ENCODE results near the gene AMN.

The AMN gene

GRCh38 chr14:102939820-102940561 is 17.5 kb downstream of the AMN start:
- Histone ChIP-seq H3K4me1 (ENCODE audit: insufficient read depth, poor library complexity, severe bottlenecking) (no peaks in the 10 kb centered on the region), H3K9me3 (ENCODE audit: severe bottlenecking) (no peaks in the 10 kb centered on the region), H3K27me3 (ENCODE audit: insufficient read depth, poor library complexity, severe bottlenecking) (no peaks in the 10 kb centered on the region), H3K4me3 (ENCODE audit: severe bottlenecking) (no peak overlapping the region), H3K36me3 (ENCODE audit: low read depth) (peaks cover 74% of the 10 kb centered on the region), H3K27ac (ENCODE audit: poor library complexity, severe bottlenecking) (no peak overlapping the region)
- TF ChIP-seq CTCF (IDR thresholded peaks at IDR 0.05; ENCODE audit: poor library complexity, severe bottlenecking): no peak
- ATAC-seq (ENCODE audit: low read depth): no peak
- DNase-seq (ENCODE audit: low spot score): peak; percentile 72

DNA sequence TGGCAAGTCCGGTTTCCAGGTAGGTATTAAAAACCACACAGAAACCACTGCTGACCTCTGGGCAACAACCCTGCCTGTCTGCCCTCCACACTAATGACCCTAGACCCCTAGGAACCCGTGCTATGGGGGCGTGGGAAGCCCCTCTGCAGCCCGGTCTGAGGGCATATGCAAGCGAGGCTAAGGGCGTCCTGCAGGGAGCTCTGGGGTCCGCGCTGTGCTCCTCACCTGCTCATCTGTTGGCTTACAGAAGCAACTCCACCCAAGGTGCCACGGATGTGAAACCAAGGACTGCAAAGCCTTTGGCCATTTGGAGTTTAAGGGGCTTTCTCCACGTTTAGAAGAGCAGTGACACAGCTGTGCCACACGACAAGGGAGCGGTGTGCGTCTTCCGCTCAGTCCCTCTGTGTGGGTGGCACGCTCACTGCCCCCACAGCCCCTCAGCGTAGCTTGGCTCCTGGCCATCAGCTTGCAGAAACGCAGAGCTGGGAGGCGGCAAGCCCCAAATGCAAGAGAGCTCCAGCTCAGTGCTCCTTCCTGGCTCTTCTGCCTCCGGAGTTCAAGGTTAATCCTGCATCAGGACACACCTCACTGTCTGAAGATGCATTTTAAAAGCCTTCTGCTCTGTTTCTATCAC is 18.4 kb downstream of the AMN start:
- ATAC-seq (ENCODE audit: low read depth) (no peak), DNase-seq (ENCODE audit: low spot score) (no peak)
- Histone ChIP-seq H3K4me3 (ENCODE audit: severe bottlenecking) (no peak overlapping the region), H3K4me1 (ENCODE audit: insufficient read depth, poor library complexity, severe bottlenecking) (no peaks in the 10 kb centered on the region), H3K36me3 (ENCODE audit: low read depth) (peaks cover 78% of the 10 kb centered on the region), H3K27ac (ENCODE audit: poor library complexity, severe bottlenecking) (no peak overlapping the region), H3K9me3 (ENCODE audit: severe bottlenecking) (no peaks in the 10 kb centered on the region), H3K27me3 (ENCODE audit: insufficient read depth, poor library complexity, severe bottlenecking) (no peaks in the 10 kb centered on the region)
- TF ChIP-seq CTCF (IDR thresholded peaks at IDR 0.05; ENCODE audit: poor library complexity, severe bottlenecking): no peak

DNA sequence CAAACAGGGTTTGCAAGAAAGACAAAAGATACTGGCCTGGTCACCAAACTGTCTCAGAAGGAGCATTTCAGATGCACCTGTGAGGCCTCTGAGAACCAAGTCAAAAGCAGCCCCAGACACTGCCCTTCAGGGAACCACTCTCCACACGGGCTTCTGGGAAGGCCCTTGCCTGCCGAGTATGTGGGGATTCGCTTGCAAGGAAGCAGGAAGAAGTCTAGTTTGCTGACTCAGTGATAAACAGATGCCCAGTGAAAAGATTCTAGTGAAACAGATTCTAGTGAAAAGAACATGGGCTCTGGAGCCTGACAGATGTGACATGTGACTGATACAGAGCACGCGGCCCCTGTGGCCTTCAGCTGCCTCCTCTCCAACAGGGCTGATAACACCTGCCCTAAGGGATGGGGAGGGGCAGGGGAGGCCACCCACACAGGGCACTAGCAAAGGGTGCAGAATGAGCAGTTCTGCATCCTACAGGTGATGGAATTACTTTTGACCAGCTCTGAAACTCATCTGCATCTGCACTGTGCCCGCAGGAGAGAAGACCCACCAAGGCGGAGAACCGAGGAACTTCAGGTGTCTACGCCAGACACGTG is 19.1 kb downstream of the AMN start:
- H3K27ac ChIP-seq (ENCODE audit: poor library complexity, severe bottlenecking): no peak overlapping the region
- no peaks in the 10 kb centered on the region for H3K27me3 ChIP-seq (ENCODE audit: insufficient read depth, poor library complexity, severe bottlenecking)
- H3K9me3 ChIP-seq (ENCODE audit: severe bottlenecking): no peaks in the 10 kb centered on the region
- ATAC-seq (ENCODE audit: low read depth): no peak
- H3K4me1 ChIP-seq (ENCODE audit: insufficient read depth, poor library complexity, severe bottlenecking): no peaks in the 10 kb centered on the region
- H3K4me3 ChIP-seq (ENCODE audit: severe bottlenecking): no peak overlapping the region
- no peak for DNase-seq (ENCODE audit: low spot score)
- TF ChIP-seq CTCF (IDR thresholded peaks at IDR 0.05; ENCODE audit: poor library complexity, severe bottlenecking): no peak
- H3K36me3 ChIP-seq (ENCODE audit: low read depth): peaks cover 78% of the 10 kb centered on the region

DNA sequence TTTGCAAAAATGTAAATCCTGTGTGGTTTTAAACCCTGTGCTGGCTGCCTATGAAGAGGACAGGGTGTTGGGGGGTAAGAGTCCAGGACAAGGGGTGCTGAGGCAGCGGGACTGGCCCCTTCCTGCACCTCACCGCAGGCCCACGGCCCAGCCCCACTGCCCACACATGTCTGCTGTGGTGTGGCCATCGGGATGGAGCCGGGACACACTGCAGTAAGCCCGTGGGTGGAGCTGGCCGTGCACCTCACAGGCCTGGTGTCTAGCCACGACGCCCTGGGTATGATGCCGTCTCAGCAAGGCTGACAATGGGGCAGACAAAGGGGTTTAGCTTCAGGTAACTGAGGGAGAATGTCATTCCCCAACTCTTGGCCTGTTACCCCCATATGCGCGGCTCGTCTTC is 19.6 kb downstream of the AMN start:
- H3K9me3 ChIP-seq (ENCODE audit: severe bottlenecking): no peaks in the 10 kb centered on the region
- TF ChIP-seq CTCF (IDR thresholded peaks at IDR 0.05; ENCODE audit: poor library complexity, severe bottlenecking): no peak
- H3K27me3 ChIP-seq (ENCODE audit: insufficient read depth, poor library complexity, severe bottlenecking): no peaks in the 10 kb centered on the region
- peaks cover 79% of the 10 kb centered on the region for H3K36me3 ChIP-seq (ENCODE audit: low read depth)
- ATAC-seq (ENCODE audit: low read depth) (no peak), DNase-seq (ENCODE audit: low spot score) (peak; percentile 65)
- no peaks in the 10 kb centered on the region for H3K4me1 ChIP-seq (ENCODE audit: insufficient read depth, poor library complexity, severe bottlenecking)
- no peak overlapping the region for H3K27ac ChIP-seq (ENCODE audit: poor library complexity, severe bottlenecking)
- H3K4me3 ChIP-seq (ENCODE audit: severe bottlenecking): no peak overlapping the region

Measured in RWPE2 (cell line).